SK-N-SH (cell line): ENCODE results near the gene GAMT. TPM values are rescaled to one million over a fixed set of nuclear protein-coding genes. Genes with fewer than 3 reads are reported as not detected.

Experiments
- CTCF ChIA-PET: fragments of 300-600, 350-600 bp; formaldehyde crosslinking; extraction: SDS; loops from one replicate; lab custom pipeline; 2021; lab: Yijun Ruan, JAX
- POLR2A ChIA-PET: fragments of 350-600 bp; sonication (Branson Sonifier 250); formaldehyde crosslinking; extraction: SDS; loops from one replicate; lab custom pipeline; 2020; ENCODE audit warnings: antibody characterized with exemption, inconsistent platforms; lab: Yijun Ruan, JAX
- DNase-seq: peaks from one replicate; pipeline ENCODE4 v3.0.0; 2012
- H2AFZ ChIP-seq: fragments of 200-600 bp; sonication (generic); 2 replicates; pipeline ENCODE4 v1.8.1; 2016; ENCODE audit warnings: antibody characterized with exemption, mild to moderate bottlenecking, low read depth
- H3F3A ChIP-seq: fragments of 200-600 bp; sonication (generic); replicated peaks from 2 replicates; pipeline ENCODE3; 2016; ENCODE audit warnings: antibody characterized with exemption, mild to moderate bottlenecking; ENCODE audit not compliant: insufficient read depth
- H3K27ac ChIP-seq, 2 experiments: fragments of 200-500 bp in 1 of 2; fragments of 200-600 bp in 1 of 2; sonication (Bioruptor generic) in 1 of 2; sonication (generic), shearing (Covaris generic) in 1 of 2; 2 replicates each; pipeline versions ENCODE4 v1.5.1 to v1.6.1; 2014 to 2016; ENCODE audit warnings: low read depth in 2 of 2, inconsistent platforms in 1 of 2, low read length in 1 of 2, mild to moderate bottlenecking in 1 of 2, mixed read lengths in 1 of 2
- H3K27me3 ChIP-seq: fragments of 200-600 bp; sonication (generic), shearing (Covaris generic); 2 replicates; pipeline ENCODE4 v1.6.1; 2016; ENCODE audit warnings: mixed run types; ENCODE audit not compliant: insufficient read depth
- H3K36me3 ChIP-seq, 2 experiments: fragments of 200-500 bp in 1 of 2; fragments of 200-600 bp in 1 of 2; sonication (Bioruptor generic) in 1 of 2; sonication (generic) in 1 of 2; replicated peaks in 1 of 2; 2 replicates each; pipeline versions ENCODE3 to v1.5.1; 2014 to 2016; ENCODE audit warnings: low read length in 1 of 2, mild to moderate bottlenecking in 1 of 2; ENCODE audit not compliant: insufficient read depth in 2 of 2, control insufficient read depth in 1 of 2
- H3K4me1 ChIP-seq, 2 experiments: fragments of 200-500 bp in 1 of 2; fragments of 200-600 bp in 1 of 2; sonication (Bioruptor generic) in 1 of 2; sonication (generic), shearing (Covaris generic) in 1 of 2; 2 replicates each; pipeline versions ENCODE4 v1.5.1 to v1.6.1; 2014 to 2016; ENCODE audit warnings: low read depth in 1 of 2, low read length in 1 of 2, mixed run types in 1 of 2; ENCODE audit not compliant: insufficient read depth in 2 of 2, control insufficient read depth in 1 of 2
- H3K4me2 ChIP-seq: fragments of 200-600 bp; sonication (generic), shearing (Covaris generic); 2 replicates; pipeline ENCODE4 v1.6.1; 2017; ENCODE audit warnings: mixed run types
- H3K4me3 ChIP-seq, 2 experiments: fragments of 200-500 bp in 1 of 2; fragments of 200-600 bp in 1 of 2; sonication (Bioruptor generic) in 1 of 2; sonication (generic), shearing (Covaris generic) in 1 of 2; 2 replicates each; pipeline versions ENCODE4 v1.5.1 to v1.8.1; 2014 to 2016; ENCODE audit warnings: low read depth in 2 of 2, inconsistent platforms in 1 of 2, low read length in 1 of 2, mild to moderate bottlenecking in 1 of 2, mixed read lengths in 1 of 2, moderate library complexity in 1 of 2
- H3K79me2 ChIP-seq: fragments of 200-600 bp; sonication (generic); 2 replicates; pipeline ENCODE4 v1.8.1; 2017; ENCODE audit warnings: mild to moderate bottlenecking; ENCODE audit not compliant: insufficient read depth
- H3K9ac ChIP-seq: fragments of 200-600 bp; sonication (generic); 2 replicates; pipeline ENCODE4 v1.6.1; 2017; ENCODE audit warnings: mixed run types
- H3K9me2 ChIP-seq: fragments of 200-600 bp; sonication (generic); 2 replicates; pipeline ENCODE4 v1.6.1; 2017; ENCODE audit warnings: mixed run types
- H3K9me3 ChIP-seq: fragments of 200-600 bp; sonication (generic); 2 replicates; pipeline ENCODE4 v1.6.1; 2017; ENCODE audit warnings: mixed run types, mild to moderate bottlenecking, moderate library complexity
- H4K20me1 ChIP-seq: fragments of 200-600 bp; sonication (generic); 2 replicates; pipeline ENCODE4 v1.6.1; 2017; ENCODE audit warnings: mild to moderate bottlenecking, mixed run types; ENCODE audit not compliant: insufficient read depth
- CHD2 ChIP-seq: fragments of 150-350 bp; IDR thresholded peaks from 2 replicates; pipeline ENCODE4 v1.6.1; 2018; ENCODE audit warnings: low read length; ENCODE audit not compliant: partially characterized antibody
- EZH2phosphoT487 ChIP-seq: fragments of 200-600 bp; sonication (generic); IDR thresholded peaks from 2 replicates; pipeline ENCODE4 v1.6.1; 2017; ENCODE audit warnings: low read depth, mixed run types, mild to moderate bottlenecking, antibody characterized with exemption, moderate library complexity, borderline replicate concordance
- FOSL2 ChIP-seq: IDR thresholded peaks from 2 replicates; pipeline ENCODE4 v1.4.0; 2012; ENCODE audit warnings: low read depth, mild to moderate bottlenecking, moderate library complexity, borderline replicate concordance
- FOXJ3 ChIP-seq: sonication (generic); formaldehyde crosslinking; IDR thresholded peaks from 2 replicates; pipeline ENCODE4 v1.5.1; 2020; ENCODE audit warnings: mild to moderate bottlenecking, missing genetic modification reagents
- FOXM1 ChIP-seq: IDR thresholded peaks from 2 replicates; pipeline ENCODE4 v1.4.0; 2012; ENCODE audit warnings: low read depth, mild to moderate bottlenecking
- GABPA ChIP-seq: IDR thresholded peaks from 2 replicates; pipeline ENCODE4 v1.4.0; 2012; ENCODE audit warnings: low read depth, mild to moderate bottlenecking
- GATA2 ChIP-seq: sonication (generic); formaldehyde crosslinking; IDR thresholded peaks from 2 replicates; pipeline ENCODE4 v1.5.0; 2020; ENCODE audit warnings: mild to moderate bottlenecking, missing genetic modification reagents
- NFIC ChIP-seq: IDR thresholded peaks from 2 replicates; pipeline ENCODE4 v1.4.0; 2012; ENCODE audit warnings: borderline replicate concordance
- RXRA ChIP-seq: IDR thresholded peaks from 2 replicates; pipeline ENCODE4 v1.4.0; 2012; ENCODE audit warnings: low read depth, mild to moderate bottlenecking, borderline replicate concordance
- USF2 ChIP-seq: fragments of 150-350 bp; IDR thresholded peaks from 2 replicates; pipeline ENCODE4 v1.6.1; 2017; ENCODE audit warnings: antibody characterized with exemption, low read length, low read depth, borderline replicate concordance
- ZBTB33 ChIP-seq: IDR thresholded peaks from 2 replicates; pipeline ENCODE4 v1.4.0; 2012; ENCODE audit warnings: low read depth, borderline replicate concordance
- WGBS: methylation state at CpG from one replicate; pipeline ENCODE4 v1.1.6; 2017; ENCODE audit warnings: low lambda C conversion rate; 5-methylcytosine and 5-hydroxymethylcytosine counted together
- polyA plus RNA-seq, 3 experiments: library from polyadenylated mRNA; depleted of rRNA; stranded (reverse); fragments of >200 nt; gene quantifications; 2 replicates each; pipeline ENCODE4 v1.2.3, GENCODE V29; 2012

The GAMT gene
- polyA plus RNA-seq, 1 of the 3 experiments (the other 2 are of a cell fraction) = 85.3 TPM

GRCh38 chr19:1392939-1393530 lies 8.3 kb downstream of the GAMT start:
- H3K27me3 ChIP-seq = no peaks in the 10 kb centered on the region
- no peak overlapping the region for H3K4me2 ChIP-seq
- H3K36me3 ChIP-seq = peaks cover 0 to 15% of the 10 kb centered on the region in 2 experiments
- POLR2A ChIA-PET = no interaction called here
- 94% methylated on average over 31 of the region's 37 CpGs for WGBS
- H3K4me1 ChIP-seq = no peaks in the 10 kb centered on the region; a peak in 1 of 4 replicates
- DNase-seq = no peak
- no peak overlapping the region for H3K27ac ChIP-seq
- H3F3A ChIP-seq = peaks cover 4% of the 10 kb centered on the region
- no peak overlapping the region for H2AFZ ChIP-seq
- H3K9me3 ChIP-seq = no peaks in the 10 kb centered on the region
- TF ChIP-seq FOSL2 (no peak), NFIC (no peak), ZBTB33 (no peak), FOXJ3 (CRISPR knock-in tag) (no peak), EZH2phosphoT487 (no peak), USF2 (no peak), CHD2 (no peak), GABPA (no peak), RXRA (no peak)
- H3K9ac ChIP-seq = no peak overlapping the region
- CTCF ChIA-PET = interaction anchor here (1.1 kb wide), 1 partner anchor 77 kb away, joined by 4 read pairs; no protein-coding TSS in a partner anchor
- no peaks in the 10 kb centered on the region for H3K79me2 ChIP-seq
- H3K4me3 ChIP-seq = no peak overlapping the region
- no peaks in the 10 kb centered on the region for H3K9me2 ChIP-seq
- no peaks in the 10 kb centered on the region for H4K20me1 ChIP-seq

- TF ChIP-seq GABPA = no peak
- no peak for TF ChIP-seq NFIC
- no peak for TF ChIP-seq GATA2 (CRISPR knock-in tag)
- TF ChIP-seq RXRA = no peak
- TF ChIP-seq FOXM1 = no peak
- Histone ChIP-seq H3K36me3 (peaks cover 0 to 15% of the 10 kb centered on the region in 2 experiments), H3K79me2 (no peaks in the 10 kb centered on the region), H3K27me3 (no peaks in the 10 kb centered on the region), H3K9me2 (no peaks in the 10 kb centered on the region), H4K20me1 (no peaks in the 10 kb centered on the region), H3K4me1 (no peaks in the 10 kb centered on the region; a peak in 1 of 4 replicates), H3K4me2 (no peak overlapping the region), H3F3A (peaks cover 4% of the 10 kb centered on the region), H2AFZ (no peak overlapping the region), H3K4me3 (no peak overlapping the region), H3K27ac (no peak overlapping the region), H3K9me3 (no peaks in the 10 kb centered on the region), H3K9ac (no peak overlapping the region)
- DNase-seq = no peak
- 96% methylated on average over 15 of the region's 15 CpGs for WGBS
- ChIA-PET POLR2A (no interaction called here), CTCF (interaction anchor here (1.1 to 1.4 kb wide), 2 partner anchors 76 to 77 kb away, joined by 3 to 4 read pairs; no protein-coding TSS in a partner anchor)
These were observed 8.9 kb downstream of the GAMT start for GRCh38 chr19:1392407-1392806.
